HG02981 (cell line): ENCODE results near the gene NRN1L.
"Not testable (repeated sequence)": the region's sequence is repeated elsewhere in the genome, so short reads cannot be mapped to it uniquely, and the experiment has no call there.

Experiments used
- ATAC-seq: cut with Tn5 transposase; IDR thresholded peaks from one replicate; pipeline ENCODE4 v1.9.1; 2021; ENCODE audit warnings: mild to moderate bottlenecking, moderate library complexity; ENCODE audit not compliant: unreplicated experiment

Gene NRN1L

GRCh38 chr16:67882374-67883145, 2.1 kb upstream of the NRN1L start:
- ATAC-seq, result no peak

- ATAC-seq, result no peak
These were observed 1.4 kb upstream of the NRN1L start for GRCh38 chr16:67883146-67883871.

GRCh38 chr16:67883872-67884261, 818 bp upstream of the NRN1L start:
- no peak for ATAC-seq

- no peak for ATAC-seq
These were observed 860 bp downstream of the NRN1L start for GRCh38 chr16:67885545-67885944.

- ATAC-seq, result no peak
These were observed 1.3 kb downstream of the NRN1L start for GRCh38 chr16:67885976-67886375.

GRCh38 chr16:67886387-67886786, 1.7 kb downstream of the NRN1L start:
- ATAC-seq, result no peak

GRCh38 chr16:67888331-67888730, 3.6 kb downstream of the NRN1L start:
- no peak for ATAC-seq

GRCh38 chr16:67892375-67892774, 7.7 kb downstream of the NRN1L start:
- no peak for ATAC-seq

GRCh38 chr16:67892899-67893742, 8.4 kb downstream of the NRN1L start, which contains the start of gene PSKH1:
PSKH1 (plus strand) TSS chr16:67893254; CDS start chr16:67908750, 15,496 bp downstream.
- peak; percentile 93 for ATAC-seq

- no peak for ATAC-seq
These were observed 9.2 kb downstream of the NRN1L start for GRCh38 chr16:67893743-67894399.

GRCh38 chr16:67897231-67897630, 12.5 kb downstream of the NRN1L start:
- no peak for ATAC-seq

- ATAC-seq, result no peak
These were observed 17.0 kb downstream of the NRN1L start for GRCh38 chr16:67901734-67902133.

- no peak for ATAC-seq
These were observed 18.1 kb downstream of the NRN1L start for GRCh38 chr16:67902831-67903230.

- ATAC-seq, result no peak
These were observed 22.9 kb downstream of the NRN1L start for GRCh38 chr16:67907397-67908180.

- ATAC-seq, result no peak
These were observed 24.5 kb downstream of the NRN1L start for GRCh38 chr16:67909056-67909742.

GRCh38 chr16:67910158-67910557, 25.5 kb downstream of the NRN1L start:
- ATAC-seq, result no peak

- ATAC-seq, result no peak
These were observed 30.2 kb downstream of the NRN1L start for GRCh38 chr16:67914758-67915495.

GRCh38 chr16:67915496-67915769, 30.7 kb downstream of the NRN1L start:
- ATAC-seq, result not testable (repeated sequence)
